A549 treated with CORT108297 at 1 μM for 4 hours (cell line): ENCODE data around the gene TAF11L5. TPM values are rescaled to one million over a fixed set of nuclear protein-coding genes. Genes with fewer than 3 reads are reported as not detected.

Experiments used
- total RNA-seq: library from RNA; stranded (reverse); fragments of 200-300 nt; extraction: Qiagen RNA extraction; gene quantifications from 5 replicates; pipeline ENCODE4 v1.2.3, GENCODE V29; 2022

The TAF11L5 gene
- total RNA-seq: not detected in 5 replicates

DNA sequence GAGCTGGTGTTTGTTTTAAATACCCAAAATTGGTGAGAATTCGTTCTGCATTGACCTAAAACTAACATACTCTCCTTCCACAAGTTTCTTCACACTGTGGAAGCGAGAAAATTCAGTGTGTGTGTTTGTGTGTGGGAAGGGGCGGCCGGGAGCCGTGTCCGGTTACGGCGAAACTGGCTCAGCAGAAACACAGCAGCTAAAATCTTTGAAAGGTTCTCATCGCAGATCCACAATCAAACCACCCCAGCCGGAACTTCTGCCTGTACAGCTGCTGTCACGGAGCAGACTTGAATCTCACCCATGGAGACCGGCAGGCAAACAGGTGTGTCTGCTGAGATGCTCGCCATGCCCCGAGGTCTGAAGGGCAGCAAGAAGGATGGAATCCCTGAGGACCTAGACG is at the start of gene TAF11L5:
Gene TAF11L5, plus strand, starts transcription at position 301 of the 400 bp plus-strand sequence.

DNA sequence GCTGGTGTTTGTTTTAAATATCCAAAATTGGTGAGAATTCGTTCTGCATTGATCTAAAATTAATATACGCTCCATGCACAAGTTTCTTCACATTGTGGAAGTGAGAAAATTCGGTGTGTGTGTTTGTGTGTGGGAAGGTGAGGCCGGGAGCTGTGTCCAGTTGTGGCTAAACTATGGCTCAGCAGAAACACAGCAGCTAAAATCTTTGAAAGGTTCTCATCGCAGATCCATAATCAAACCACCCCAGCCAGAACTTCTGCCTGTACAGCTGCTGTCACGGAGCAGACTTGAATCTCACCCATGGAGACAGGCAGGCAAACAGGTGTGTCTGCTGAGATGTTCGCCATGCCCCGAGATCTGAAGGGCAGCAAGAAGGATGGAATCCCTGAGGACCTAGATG is 27.1 kb upstream of the TAF11L5 start, which contains the start of gene TAF11L2:
Gene TAF11L2, plus strand, starts transcription at position 301 of the 400 bp plus-strand sequence.

DNA sequence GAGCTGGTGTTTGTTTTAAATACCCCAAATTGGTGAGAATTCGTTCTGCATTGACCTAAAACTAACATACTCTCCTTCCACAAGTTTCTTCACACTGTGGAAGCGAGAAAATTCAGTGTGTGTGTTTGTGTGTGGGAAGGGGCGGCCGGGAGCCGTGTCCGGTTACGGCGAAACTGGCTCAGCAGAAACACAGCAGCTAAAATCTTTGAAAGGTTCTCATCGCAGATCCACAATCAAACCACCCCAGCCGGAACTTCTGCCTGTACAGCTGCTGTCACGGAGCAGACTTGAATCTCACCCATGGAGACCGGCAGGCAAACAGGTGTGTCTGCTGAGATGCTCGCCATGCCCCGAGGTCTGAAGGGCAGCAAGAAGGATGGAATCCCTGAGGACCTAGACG is 7.0 kb upstream of the TAF11L5 start, which contains the start of gene TAF11L3:
Gene TAF11L3, plus strand, starts transcription at position 301 of the 400 bp plus-strand sequence.

DNA sequence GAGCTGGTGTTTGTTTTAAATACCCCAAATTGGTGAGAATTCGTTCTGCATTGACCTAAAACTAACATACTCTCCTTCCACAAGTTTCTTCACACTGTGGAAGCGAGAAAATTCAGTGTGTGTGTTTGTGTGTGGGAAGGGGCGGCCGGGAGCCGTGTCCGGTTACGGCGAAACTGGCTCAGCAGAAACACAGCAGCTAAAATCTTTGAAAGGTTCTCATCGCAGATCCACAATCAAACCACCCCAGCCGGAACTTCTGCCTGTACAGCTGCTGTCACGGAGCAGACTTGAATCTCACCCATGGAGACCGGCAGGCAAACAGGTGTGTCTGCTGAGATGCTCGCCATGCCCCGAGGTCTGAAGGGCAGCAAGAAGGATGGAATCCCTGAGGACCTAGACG is 3.5 kb upstream of the TAF11L5 start, which contains the start of gene TAF11L4:
Gene TAF11L4, plus strand, starts transcription at position 301 of the 400 bp plus-strand sequence.

DNA sequence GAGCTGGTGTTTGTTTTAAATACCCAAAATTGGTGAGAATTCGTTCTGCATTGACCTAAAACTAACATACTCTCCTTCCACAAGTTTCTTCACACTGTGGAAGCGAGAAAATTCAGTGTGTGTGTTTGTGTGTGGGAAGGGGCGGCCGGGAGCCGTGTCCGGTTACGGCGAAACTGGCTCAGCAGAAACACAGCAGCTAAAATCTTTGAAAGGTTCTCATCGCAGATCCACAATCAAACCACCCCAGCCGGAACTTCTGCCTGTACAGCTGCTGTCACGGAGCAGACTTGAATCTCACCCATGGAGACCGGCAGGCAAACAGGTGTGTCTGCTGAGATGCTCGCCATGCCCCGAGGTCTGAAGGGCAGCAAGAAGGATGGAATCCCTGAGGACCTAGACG is 3.3 kb downstream of the TAF11L5 start, which contains the start of gene TAF11L6:
Gene TAF11L6, plus strand, starts transcription at position 301 of the 400 bp plus-strand sequence.

Other genes starting within 250 kb of the TAF11L5 start
- not detected in 5 replicates for gene TAF11L2, start 27.0 kb upstream of the TAF11L5 start, total RNA-seq
- gene TAF11L3, start 6.9 kb upstream of the TAF11L5 start, total RNA-seq: not detected in 5 replicates
- gene TAF11L4, start 3.4 kb upstream of the TAF11L5 start, total RNA-seq: not detected in 5 replicates
- gene TAF11L6, start 3.4 kb downstream of the TAF11L5 start, total RNA-seq: not detected in 5 replicates
- not detected in 5 replicates for gene TAF11L7, start 60.5 kb downstream of the TAF11L5 start, total RNA-seq
- not detected in 5 replicates for gene TAF11L8, start 65.7 kb downstream of the TAF11L5 start, total RNA-seq
- not detected in 5 replicates for gene TAF11L9, start 69.2 kb downstream of the TAF11L5 start, total RNA-seq
- gene TAF11L10, start 72.6 kb downstream of the TAF11L5 start, total RNA-seq: not detected in 5 replicates
- gene TAF11L11, start 78.9 kb downstream of the TAF11L5 start, total RNA-seq: 0.13 to 0.36 TPM (median 0.21 TPM) in 5 replicates
- 0.11 TPM in 2 of 5 replicates, not detected in the others for gene TAF11L12, start 85.2 kb downstream of the TAF11L5 start, total RNA-seq
- gene TAF11L13, start 106.9 kb downstream of the TAF11L5 start, total RNA-seq: not detected in 5 replicates
- gene TAF11L14, start 109.2 kb downstream of the TAF11L5 start, total RNA-seq: not detected in 5 replicates